ENCODE measurements around the gene CALHM6.

Gene CALHM6

GRCh38 chr6:116447496-116448011 lies 13.6 kb upstream of the CALHM6 start:
- no peak overlapping the region for H2AFZ ChIP-seq (ENCODE audit: low read depth)
- no peaks in the 10 kb centered on the region for H3K79me2 ChIP-seq (ENCODE audit: insufficient read depth, low read depth)
- H3K4me2 ChIP-seq, result no peak overlapping the region
- no peaks in the 10 kb centered on the region for H3K27me3 ChIP-seq (ENCODE audit: insufficient read depth, low read depth)
- H3K36me3 ChIP-seq (ENCODE audit: insufficient read depth), result no peaks in the 10 kb centered on the region
- peaks cover 42% of the 10 kb centered on the region for H3K4me1 ChIP-seq (ENCODE audit: low read depth, poor library complexity, severe bottlenecking)
- H3K27ac ChIP-seq, result no peak overlapping the region
- no peak overlapping the region for H3K9ac ChIP-seq
- no peak overlapping the region for H3K4me3 ChIP-seq (IDR thresholded peaks at IDR 0.05; ENCODE audit: insufficient read depth, low read depth, low read length)
- no peaks in the 10 kb centered on the region for H4K20me1 ChIP-seq (ENCODE audit: insufficient read depth)
- TF ChIP-seq, protein P1, sequence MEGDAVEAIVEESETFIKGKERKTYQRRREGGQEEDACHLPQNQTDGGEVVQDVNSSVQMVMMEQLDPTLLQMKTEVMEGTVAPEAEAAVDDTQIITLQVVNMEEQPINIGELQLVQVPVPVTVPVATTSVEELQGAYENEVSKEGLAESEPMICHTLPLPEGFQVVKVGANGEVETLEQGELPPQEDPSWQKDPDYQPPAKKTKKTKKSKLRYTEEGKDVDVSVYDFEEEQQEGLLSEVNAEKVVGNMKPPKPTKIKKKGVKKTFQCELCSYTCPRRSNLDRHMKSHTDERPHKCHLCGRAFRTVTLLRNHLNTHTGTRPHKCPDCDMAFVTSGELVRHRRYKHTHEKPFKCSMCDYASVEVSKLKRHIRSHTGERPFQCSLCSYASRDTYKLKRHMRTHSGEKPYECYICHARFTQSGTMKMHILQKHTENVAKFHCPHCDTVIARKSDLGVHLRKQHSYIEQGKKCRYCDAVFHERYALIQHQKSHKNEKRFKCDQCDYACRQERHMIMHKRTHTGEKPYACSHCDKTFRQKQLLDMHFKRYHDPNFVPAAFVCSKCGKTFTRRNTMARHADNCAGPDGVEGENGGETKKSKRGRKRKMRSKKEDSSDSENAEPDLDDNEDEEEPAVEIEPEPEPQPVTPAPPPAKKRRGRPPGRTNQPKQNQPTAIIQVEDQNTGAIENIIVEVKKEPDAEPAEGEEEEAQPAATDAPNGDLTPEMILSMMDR (conservative IDR thresholded peaks at IDR 0.05; ENCODE audit: low read depth, low read length), result no peak

DNA sequence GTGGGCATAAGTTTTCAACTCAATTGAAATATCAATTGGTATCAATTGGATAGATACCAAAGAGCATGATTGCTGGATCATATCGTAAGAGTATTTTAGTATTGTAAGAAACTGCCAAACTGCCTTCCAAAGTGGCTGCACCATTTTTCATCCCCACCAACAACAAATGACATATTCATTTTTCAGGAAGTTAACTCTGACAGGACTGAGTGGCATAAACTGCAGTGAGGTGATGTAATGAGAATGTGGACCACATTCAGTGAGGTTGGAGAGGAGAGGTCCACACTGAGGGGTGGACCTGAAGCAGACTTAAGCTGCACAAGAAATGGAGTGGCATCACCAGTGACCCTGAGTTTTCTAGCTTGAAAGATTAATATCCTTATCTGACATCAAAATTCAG lies 11.6 kb upstream of the CALHM6 start:
- H3K27me3 ChIP-seq (ENCODE audit: insufficient read depth, low read depth), result no peaks in the 10 kb centered on the region
- H4K20me1 ChIP-seq (ENCODE audit: insufficient read depth), result no peaks in the 10 kb centered on the region
- no peak overlapping the region for H3K27ac ChIP-seq
- TF ChIP-seq, protein P1 (conservative IDR thresholded peaks at IDR 0.05; ENCODE audit: low read depth, low read length), result no peak
- H2AFZ ChIP-seq (ENCODE audit: low read depth), result no peak overlapping the region
- no peak overlapping the region for H3K4me2 ChIP-seq
- H3K79me2 ChIP-seq (ENCODE audit: insufficient read depth, low read depth), result no peaks in the 10 kb centered on the region
- no peaks in the 10 kb centered on the region for H3K36me3 ChIP-seq (ENCODE audit: insufficient read depth)
- H3K4me3 ChIP-seq (IDR thresholded peaks at IDR 0.05; ENCODE audit: insufficient read depth, low read depth, low read length), result no peak overlapping the region
- peaks cover 34% of the 10 kb centered on the region for H3K4me1 ChIP-seq (ENCODE audit: low read depth, poor library complexity, severe bottlenecking)
- no peak overlapping the region for H3K9ac ChIP-seq

- TF ChIP-seq, protein P1 (conservative IDR thresholded peaks at IDR 0.05; ENCODE audit: low read depth, low read length), result no peak
- Histone ChIP-seq H3K79me2 (ENCODE audit: insufficient read depth, low read depth) (no peaks in the 10 kb centered on the region), H3K9ac (no peak overlapping the region), H3K4me2 (no peak overlapping the region), H3K4me1 (ENCODE audit: low read depth, poor library complexity, severe bottlenecking) (peaks cover 29% of the 10 kb centered on the region), H3K36me3 (ENCODE audit: insufficient read depth) (no peaks in the 10 kb centered on the region), H3K4me3 (IDR thresholded peaks at IDR 0.05; ENCODE audit: insufficient read depth, low read depth, low read length) (no peak overlapping the region), H3K27me3 (ENCODE audit: insufficient read depth, low read depth) (no peaks in the 10 kb centered on the region), H4K20me1 (ENCODE audit: insufficient read depth) (no peaks in the 10 kb centered on the region), H3K27ac (no peak overlapping the region), H2AFZ (ENCODE audit: low read depth) (no peak overlapping the region)
Observed at GRCh38 chr6:116450185-116450710, 10.9 kb upstream of the CALHM6 start.

DNA sequence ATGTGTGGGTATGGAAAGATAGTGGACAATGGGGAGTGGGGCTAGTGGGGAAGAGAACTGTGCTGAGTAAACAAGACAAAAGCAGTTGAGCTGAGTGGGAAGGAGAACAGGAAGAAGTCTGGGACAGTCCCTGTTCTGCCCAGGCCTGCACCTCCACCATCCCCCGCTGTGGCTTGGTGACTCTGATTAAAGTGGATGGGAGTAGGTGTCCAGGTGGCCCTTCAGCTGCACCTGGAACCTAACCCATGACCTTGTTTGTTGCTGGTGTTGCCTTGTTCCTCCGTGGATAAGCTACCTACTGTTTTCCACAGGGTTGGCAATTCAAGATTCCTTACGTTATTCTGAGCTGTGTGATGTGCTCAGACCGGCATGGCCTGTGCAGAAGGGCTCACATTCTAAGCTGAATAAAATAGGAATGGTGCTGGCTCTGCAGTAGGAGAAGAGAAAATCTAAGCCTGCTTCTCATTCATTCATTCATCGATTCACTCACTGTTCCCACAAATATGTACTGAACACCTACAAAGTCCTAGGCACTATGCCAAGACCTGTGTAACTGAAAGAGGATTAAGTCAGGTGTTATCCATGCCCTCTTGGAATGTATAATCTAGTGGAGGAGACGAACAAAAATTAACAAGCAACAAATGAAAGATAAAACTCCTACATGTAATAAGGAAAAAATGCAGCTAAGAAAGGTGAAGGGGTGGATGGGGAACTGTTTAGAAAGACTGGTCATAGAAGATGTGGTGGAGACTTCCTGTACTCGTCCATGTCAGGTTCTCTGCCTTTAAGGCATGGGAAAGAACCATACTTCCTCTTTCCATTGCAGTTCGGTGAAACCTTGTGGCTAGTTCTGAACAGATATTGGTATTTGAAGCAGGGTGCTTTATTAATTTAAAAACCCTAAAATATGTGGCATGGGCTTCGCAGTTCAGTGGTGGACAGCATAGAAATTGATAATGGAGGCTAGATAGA lies 10.1 kb upstream of the CALHM6 start:
- Histone ChIP-seq H3K9ac (no peak overlapping the region), H3K4me2 (no peak overlapping the region), H3K27me3 (ENCODE audit: insufficient read depth, low read depth) (no peaks in the 10 kb centered on the region), H3K4me1 (ENCODE audit: low read depth, poor library complexity, severe bottlenecking) (peaks cover 23% of the 10 kb centered on the region), H3K4me3 (IDR thresholded peaks at IDR 0.05; ENCODE audit: insufficient read depth, low read depth, low read length) (no peak overlapping the region), H3K36me3 (ENCODE audit: insufficient read depth) (no peaks in the 10 kb centered on the region), H2AFZ (ENCODE audit: low read depth) (no peak overlapping the region), H3K27ac (no peak overlapping the region), H3K79me2 (ENCODE audit: insufficient read depth, low read depth) (no peaks in the 10 kb centered on the region), H4K20me1 (ENCODE audit: insufficient read depth) (no peaks in the 10 kb centered on the region)
- TF ChIP-seq, protein P1 (conservative IDR thresholded peaks at IDR 0.05; ENCODE audit: low read depth, low read length), result no peak

Measured in KMS-11 (cell line).